A549 (cell line): ENCODE measurements around the gene TMPRSS11F. TPM values are rescaled to one million over a fixed set of nuclear protein-coding genes. Genes with fewer than 3 reads are reported as not detected.

ENCODE experiments used
- ATAC-seq, 2 experiments: fragments of 200-7000 bp in 1 of 2; fragments of >200 bp in 1 of 2; cut with Nextera tagmentation in 1 of 2; cut with Tn5 transposase in 1 of 2; 3 replicates each; pipeline versions ENCODE4 v1.8.0 to v1.9.1; 2018 to 2020; ENCODE audit warnings: mild to moderate bottlenecking in 1 of 2, moderate library complexity in 1 of 2
- CTCF ChIA-PET: fragments of 300-600 bp; sonication (Branson Sonifier 250); formaldehyde crosslinking; extraction: SDS; loops from one replicate; lab custom pipeline; 2021; ENCODE audit warnings: antibody characterized with exemption, inconsistent platforms; lab: Yijun Ruan, JAX
- POLR2A ChIA-PET: fragments of 350-600 bp; formaldehyde crosslinking; extraction: SDS; loops from one replicate; lab custom pipeline; 2021; ENCODE audit warnings: antibody characterized with exemption, inconsistent platforms; lab: Yijun Ruan, JAX
- DNase-seq, 2 experiments: peaks; one replicate each; pipeline versions ENCODE4 v3.0.0 to v3.0.0-alpha.2; 2011 to 2016; ENCODE audit warnings: low read depth in 1 of 2, low spot score in 1 of 2
- FAIRE-seq: peaks from 2 replicates; lab custom pipeline; 2011; peaks lifted over from hg19 to GRCh38; lab: Jason Lieb, UNC
- H3K27ac ChIP-seq, 2 experiments: fragments of >200 bp; sonication (Bioruptor Twin); formaldehyde crosslinking; 3 replicates each; pipeline ENCODE4 v1.5.1; 2016 to 2017
- H3K4me1 ChIP-seq: fragments of >200 bp; sonication (Bioruptor Twin); formaldehyde crosslinking; 3 replicates; pipeline ENCODE4 v1.6.1; 2016
- H3K4me2 ChIP-seq: fragments of >200 bp; sonication (Bioruptor Twin); formaldehyde crosslinking; 3 replicates; pipeline ENCODE4 v1.6.1; 2016
- H3K4me3 ChIP-seq: fragments of >200 bp; sonication (Bioruptor Twin); formaldehyde crosslinking; 3 replicates; pipeline ENCODE4 v1.5.1; 2016
- H3K9me3 ChIP-seq: fragments of >200 bp; sonication (Bioruptor Twin); formaldehyde crosslinking; 3 replicates; pipeline ENCODE4 v1.6.1; 2016
- BHLHE40 ChIP-seq: IDR thresholded peaks from 2 replicates; pipeline ENCODE4 v1.6.1; 2012; ENCODE audit warnings: low read depth, low read length, inconsistent platforms
- CBX8 ChIP-seq: fragments of 200-600 bp; sonication (generic); IDR thresholded peaks from 2 replicates; pipeline ENCODE4 v1.6.1; 2016
- CEBPB ChIP-seq, 2 experiments: fragments of >200 bp in 1 of 2; sonication (Bioruptor Twin) in 1 of 2; formaldehyde crosslinking in 1 of 2; IDR thresholded peaks; 2 replicates each; pipeline ENCODE4 v1.6.1; 2012 to 2016
- CHD4 ChIP-seq: fragments of 200-600 bp; sonication (generic); IDR thresholded peaks from 2 replicates; pipeline ENCODE4 v1.6.1; 2016; ENCODE audit warnings: antibody characterized with exemption, mild to moderate bottlenecking, borderline replicate concordance
- E2F6 ChIP-seq: IDR thresholded peaks from 2 replicates; pipeline ENCODE4 v1.6.1; 2012; ENCODE audit warnings: low read depth, borderline replicate concordance
- EHF ChIP-seq: fragments of 250-450 bp; sonication (Bioruptor Pico); IDR thresholded peaks from 2 replicates; pipeline ENCODE4 v1.5.0; 2020; ENCODE audit warnings: mild to moderate bottlenecking
- EHMT2 ChIP-seq: fragments of 200-600 bp; sonication (generic); IDR thresholded peaks from 2 replicates; pipeline ENCODE4 v1.6.1; 2016; ENCODE audit warnings: antibody characterized with exemption, low read depth, mild to moderate bottlenecking, moderate library complexity
- EP300 ChIP-seq, 2 experiments: fragments of >200 bp; sonication (Bioruptor Twin); formaldehyde crosslinking; IDR thresholded peaks; 2 replicates in 1 of 2; 3 replicates in 1 of 2; pipeline ENCODE4 v1.6.1; 2016 to 2017
- HDAC2 ChIP-seq: fragments of 200-600 bp; sonication (generic); IDR thresholded peaks from 2 replicates; pipeline ENCODE4 v1.6.1; 2016
- HMGXB4 ChIP-seq: fragments of 250-450 bp; sonication (Bioruptor Pico); IDR thresholded peaks from 2 replicates; pipeline ENCODE4 v1.5.0; 2021; ENCODE audit warnings: mild to moderate bottlenecking, moderate library complexity, borderline replicate concordance
- HOXB5 ChIP-seq: fragments of 250-450 bp; sonication (Bioruptor Pico); IDR thresholded peaks from 2 replicates; pipeline ENCODE4 v1.5.0; 2020; ENCODE audit warnings: mild to moderate bottlenecking, moderate library complexity
- JUN ChIP-seq, 2 experiments: fragments of >200 bp; sonication (Bioruptor Twin); formaldehyde crosslinking; IDR thresholded peaks; 2 replicates in 1 of 2; 3 replicates in 1 of 2; pipeline ENCODE4 v1.6.1; 2016 to 2017
- JUNB ChIP-seq: fragments of >200 bp; sonication (Bioruptor Twin); formaldehyde crosslinking; IDR thresholded peaks from 2 replicates; pipeline ENCODE4 v1.6.1; 2016
- PBX3 ChIP-seq: IDR thresholded peaks from 2 replicates; pipeline ENCODE4 v1.6.1; 2012
- PHF8 ChIP-seq: fragments of 200-600 bp; sonication (generic); IDR thresholded peaks from 2 replicates; pipeline ENCODE4 v1.6.1; 2016; ENCODE audit warnings: low read depth, mild to moderate bottlenecking, antibody characterized with exemption, moderate library complexity, borderline replicate concordance
- RAD21 ChIP-seq, 2 experiments: fragments of >200 bp in 1 of 2; sonication (Bioruptor Twin) in 1 of 2; formaldehyde crosslinking in 1 of 2; IDR thresholded peaks in 1 of 2; conservative IDR thresholded peaks in 1 of 2; 2 replicates in 1 of 2; 3 replicates in 1 of 2; pipeline ENCODE4 v1.6.1; 2012 to 2018; ENCODE audit warnings: inconsistent platforms in 1 of 2
- RARB ChIP-seq: fragments of 250-450 bp; sonication (Bioruptor Pico); IDR thresholded peaks from 2 replicates; pipeline ENCODE4 v1.8.0; 2021; ENCODE audit warnings: mild to moderate bottlenecking, moderate library complexity
- RFX5 ChIP-seq: fragments of 450-650 bp; IDR thresholded peaks from 2 replicates; pipeline ENCODE4 v1.7.1; 2014; ENCODE audit warnings: antibody characterized with exemption, mild to moderate bottlenecking, moderate library complexity
- ZFP36 ChIP-seq: fragments of 450-650 bp; IDR thresholded peaks from 2 replicates; pipeline ENCODE4 v1.6.1; 2014; ENCODE audit warnings: borderline replicate concordance; ENCODE audit not compliant: partially characterized antibody
- ZNF302 ChIP-seq: fragments of 250-450 bp; sonication (Bioruptor Pico); IDR thresholded peaks from 2 replicates; pipeline ENCODE4 v1.9.0; 2021; ENCODE audit warnings: inconsistent platforms, mild to moderate bottlenecking, moderate library complexity
- ZSCAN20 ChIP-seq: fragments of 250-450 bp; sonication (Bioruptor Pico); IDR thresholded peaks from 2 replicates; pipeline ENCODE4 v1.8.0; 2022; ENCODE audit warnings: mild to moderate bottlenecking, moderate library complexity
- WGBS: methylation state at CpG from one replicate; pipeline ENCODE4 v1.1.6; 2017; ENCODE audit errors: missing lambda C conversion rate; 5-methylcytosine and 5-hydroxymethylcytosine counted together
- polyA minus RNA-seq: library from RNA; depleted of rRNA, polyadenylated mRNA; stranded (reverse); fragments of >200 nt; gene quantifications from 2 replicates; pipeline ENCODE4 v1.2.3, GENCODE V29; 2011; rRNA and poly(A)+ RNA removed
- polyA plus RNA-seq, 4 experiments: library from polyadenylated mRNA; depleted of rRNA in 3 of 4; stranded (reverse); fragments of >200 nt; fragmentation: RNase III in 1 of 4; extraction: RNeasy Plus Mini Kit Qiagen cat#74134 plus additional on column Dnase treatment in 1 of 4; gene quantifications; 2 replicates in 3 of 4; 3 replicates in 1 of 4; pipeline ENCODE4 v1.2.3, GENCODE V29; 2011 to 2017
- TF ChIP-seq, protein P1 (sequence below): IDR thresholded peaks from 2 replicates; pipeline ENCODE4 v1.6.1; 2012
- TF ChIP-seq, protein P2 (sequence below): fragments of >200 bp; sonication (Bioruptor Twin); formaldehyde crosslinking; IDR thresholded peaks from 3 replicates; pipeline ENCODE4 v1.6.1; 2016

The TMPRSS11F gene
- polyA plus RNA-seq (2011; rRNA removed): not detected in 2 replicates
- not detected in 2 replicates for polyA plus RNA-seq (2012; cell fraction: cytosol; rRNA removed)
- polyA plus RNA-seq (2012; cell fraction: nucleus; rRNA removed): not detected in 2 replicates
- not detected in 3 replicates for polyA plus RNA-seq (2017; fragmentation: RNase III; extraction: RNeasy Plus Mini Kit Qiagen cat#74134 plus additional on column Dnase treatment)
- polyA minus RNA-seq: not detected in 2 replicates

DNA sequence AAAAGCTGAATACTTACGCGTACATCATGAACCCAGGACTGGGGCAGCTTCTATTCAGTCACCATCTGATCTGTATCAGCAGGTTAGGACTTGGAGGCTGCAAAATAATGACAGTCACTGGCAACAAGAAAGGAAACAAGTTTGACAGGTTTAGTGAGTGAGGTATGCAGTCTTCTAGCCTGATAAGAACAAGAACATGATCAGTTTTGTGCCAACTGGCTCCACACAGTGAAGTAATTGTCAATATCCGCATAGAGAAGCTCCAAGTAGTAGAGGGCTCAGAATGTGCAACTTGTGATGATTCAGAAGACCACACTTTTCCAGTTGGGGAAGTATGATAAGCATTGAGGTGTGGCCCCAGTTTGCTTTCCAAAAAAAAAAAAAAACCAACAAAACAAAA is at the start of gene TMPRSS11F:
Gene TMPRSS11F (minus strand): TSS at position 77 of the 400 bp plus-strand sequence. CDS start 49 bp downstream, at position 28.
- FAIRE-seq: no peak
- H3K9me3 ChIP-seq: no peaks in the 10 kb centered on the region
- ChIA-PET CTCF (no interaction called here), POLR2A (no interaction called here)
- ATAC-seq: no peak
- no peak within 1 kb of the TSS for H3K27ac ChIP-seq
- H3K4me1 ChIP-seq: no peaks in the 10 kb centered on the region
- TF ChIP-seq RARB (CRISPR knock-in tag) (no peak), E2F6 (no peak), PHF8 (no peak), PBX3 (no peak), JUNB (no peak), HDAC2 (no peak), RAD21 (conservative IDR thresholded peaks at IDR 0.05 in 1 of 2, IDR thresholded peaks at IDR 0.05 in 1 of 2) (no peak), ZSCAN20 (no peak), CHD4 (no peak), HOXB5 (CRISPR knock-in tag) (no peak), CBX8 (no peak), EHMT2 (no peak), CEBPB (IDR thresholded peaks at IDR 0.05) (no peak)
- TF ChIP-seq, protein P1, sequence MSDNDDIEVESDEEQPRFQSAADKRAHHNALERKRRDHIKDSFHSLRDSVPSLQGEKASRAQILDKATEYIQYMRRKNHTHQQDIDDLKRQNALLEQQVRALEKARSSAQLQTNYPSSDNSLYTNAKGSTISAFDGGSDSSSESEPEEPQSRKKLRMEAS: no peak
- H3K4me3 ChIP-seq: no peak within 1 kb of the TSS
- 46% methylated on average over 3 of the region's 3 CpGs for WGBS
- no peak for DNase-seq
- H3K4me2 ChIP-seq: no peak within 1 kb of the TSS

DNA sequence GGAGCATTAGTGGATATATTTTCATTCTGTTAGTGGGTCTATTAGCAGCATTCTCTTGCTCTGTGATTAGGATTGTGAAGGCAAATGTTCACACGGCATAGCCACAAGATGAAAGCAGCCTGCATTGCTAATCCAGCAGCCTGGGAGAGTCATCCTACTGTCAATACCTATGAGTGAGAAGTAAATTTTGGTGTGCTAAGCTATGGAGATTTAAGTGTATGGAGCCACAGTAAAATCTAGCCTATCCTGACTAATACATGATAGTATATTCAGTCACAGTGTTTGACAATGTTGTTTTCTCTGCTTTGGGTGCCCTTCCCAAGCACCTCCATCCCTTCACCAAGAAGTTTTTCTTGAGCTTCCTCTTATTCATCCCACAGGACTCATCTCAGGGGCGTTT is 47.2 kb upstream of the TMPRSS11F start:
- 15% methylated on average over 2 of the region's 2 CpGs for WGBS
- CTCF ChIA-PET: interaction anchor here (1.2 to 1.8 kb wide), 2 partner anchors 8 to 188 kb away, joined by 3 to 5 read pairs; no protein-coding TSS in a partner anchor

More for the DNA sequence above, 47.2 kb upstream of the TMPRSS11F start:
- Histone ChIP-seq H3K4me2 (peak overlapping the region; percentile 26; the same call in 1 of the 3 replicates), H3K27ac (no peak overlapping the region), H3K9me3 (no peaks in the 10 kb centered on the region), H3K4me1 (peaks cover 12% of the 10 kb centered on the region; the same call in 2 of the 3 replicates), H3K4me3 (no peak overlapping the region)
- DNase-seq: no peak
- POLR2A ChIA-PET: no interaction called here
- no peak; a peak in 1 of 6 replicates for ATAC-seq
- no peak for TF ChIP-seq RFX5
- no peak for TF ChIP-seq RAD21 (conservative IDR thresholded peaks at IDR 0.05 in 1 of 2, IDR thresholded peaks at IDR 0.05 in 1 of 2)
- no peak for TF ChIP-seq ZSCAN20
- no peak for TF ChIP-seq EHF (CRISPR knock-in tag)
- no peak for TF ChIP-seq JUNB
- no peak for TF ChIP-seq EP300 (IDR thresholded peaks at IDR 0.05)
- TF ChIP-seq, protein P2, sequence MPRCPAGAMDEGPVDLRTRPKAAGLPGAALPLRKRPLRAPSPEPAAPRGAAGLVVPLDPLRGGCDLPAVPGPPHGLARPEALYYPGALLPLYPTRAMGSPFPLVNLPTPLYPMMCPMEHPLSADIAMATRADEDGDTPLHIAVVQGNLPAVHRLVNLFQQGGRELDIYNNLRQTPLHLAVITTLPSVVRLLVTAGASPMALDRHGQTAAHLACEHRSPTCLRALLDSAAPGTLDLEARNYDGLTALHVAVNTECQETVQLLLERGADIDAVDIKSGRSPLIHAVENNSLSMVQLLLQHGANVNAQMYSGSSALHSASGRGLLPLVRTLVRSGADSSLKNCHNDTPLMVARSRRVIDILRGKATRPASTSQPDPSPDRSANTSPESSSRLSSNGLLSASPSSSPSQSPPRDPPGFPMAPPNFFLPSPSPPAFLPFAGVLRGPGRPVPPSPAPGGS: no peak
- no peak for TF ChIP-seq RARB (CRISPR knock-in tag)
- no peak for TF ChIP-seq HMGXB4
- no peak for TF ChIP-seq ZFP36
- TF ChIP-seq JUN (IDR thresholded peaks at IDR 0.05): no peak
- no peak for TF ChIP-seq CEBPB (IDR thresholded peaks at IDR 0.05)
- TF ChIP-seq BHLHE40: no peak
- TF ChIP-seq ZNF302 (CRISPR knock-in tag): no peak
- no peak for FAIRE-seq
